ENCODE results near the gene MLN.

- no peak for TF ChIP-seq CTCF (IDR thresholded peaks at IDR 0.05; ENCODE audit: low read depth, low read length)
- no peak for TF ChIP-seq EZH2phosphoT487 (IDR thresholded peaks at IDR 0.05; ENCODE audit: low read depth)
These were observed 10.5 kb upstream of the MLN start for GRCh38 chr6:33813990-33814985.
